Medulla oblongata (tissue), 1 donor: Measurements from ENCODE around the gene SMIM24.
"Not testable (repeated sequence)": the region's sequence is repeated elsewhere in the genome, so short reads cannot be mapped to it uniquely, and the experiment has no call there.

Experiments
- DNase-seq: peaks from one replicate; pipeline ENCODE4 v3.0.0-alpha.2; 2015; ENCODE audit errors: extremely low spot score

The SMIM24 gene

GRCh38 chr19:3514930-3515329 is 34.6 kb upstream of the SMIM24 start:
- DNase-seq = no peak

GRCh38 chr19:3513229-3514140 is 33.2 kb upstream of the SMIM24 start:
- DNase-seq = no peak

DNA sequence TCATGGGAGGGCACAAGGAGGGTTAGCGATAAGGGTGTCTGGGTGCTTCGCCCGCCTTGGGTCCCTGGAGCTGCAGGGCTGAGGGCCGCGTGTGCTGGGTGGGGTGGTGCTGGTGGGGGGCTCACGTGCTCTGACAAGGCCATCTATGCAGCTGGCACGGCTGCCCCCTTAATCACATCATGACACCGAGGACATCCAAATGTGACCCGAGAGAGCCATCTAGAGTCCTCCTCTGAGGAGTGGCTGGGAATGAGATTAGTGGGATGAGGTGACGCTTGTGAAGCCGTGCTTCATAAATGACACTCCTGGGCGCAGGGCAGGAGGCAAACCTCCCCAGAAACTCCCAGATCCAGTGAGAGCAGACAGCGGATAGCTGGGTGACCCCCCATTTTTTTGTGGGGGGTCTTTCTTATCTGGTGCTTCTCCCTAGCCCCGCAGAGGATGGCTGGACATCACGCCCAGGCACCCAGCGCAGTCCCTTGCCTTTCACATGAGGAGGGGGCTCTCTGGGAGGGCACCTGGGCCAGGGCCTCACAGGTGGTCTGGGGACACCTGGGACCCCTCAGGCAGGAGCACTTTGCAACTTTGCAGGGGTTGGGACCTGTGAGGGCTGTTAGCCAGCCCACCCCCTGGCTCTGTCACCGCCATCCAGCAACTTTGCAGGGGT is 32.4 kb upstream of the SMIM24 start:
- peak; percentile 40 for DNase-seq

DNA sequence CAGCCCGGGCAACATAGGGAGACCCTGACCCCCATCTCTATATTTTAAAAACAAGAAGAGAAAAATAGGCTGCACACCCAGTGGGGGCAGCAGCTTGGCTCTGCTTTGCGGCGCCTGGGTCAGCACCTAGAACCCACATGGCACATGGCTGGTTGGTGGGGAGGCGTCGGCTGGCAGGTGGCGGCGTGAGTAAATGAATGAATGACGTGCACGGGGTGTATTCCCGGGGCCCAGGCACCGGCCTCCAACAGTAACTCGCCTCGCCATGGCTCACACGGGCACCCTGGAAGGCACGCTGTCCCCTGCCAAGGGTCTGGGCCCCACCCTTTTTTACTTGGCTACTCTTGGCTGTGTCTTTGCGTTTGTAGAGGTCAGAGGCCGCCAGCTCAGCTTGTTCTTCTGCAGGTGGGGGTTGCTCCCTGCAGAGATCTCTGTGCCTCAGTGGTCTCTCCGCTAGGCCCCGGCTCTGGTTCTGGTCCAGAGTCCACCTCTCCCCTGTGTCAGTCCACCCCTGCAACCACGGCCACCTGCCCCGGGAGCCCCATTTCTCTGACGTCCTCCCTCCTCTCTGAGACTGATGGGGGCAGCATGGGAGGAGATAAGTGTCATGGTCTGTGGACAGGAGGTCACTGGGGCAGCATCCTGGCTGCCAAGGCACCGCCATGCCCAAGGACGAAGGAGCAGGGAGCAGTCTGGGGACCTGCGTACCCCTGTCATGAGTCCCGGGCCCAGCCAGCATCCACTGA is 31.4 kb upstream of the SMIM24 start:
- DNase-seq = no peak

DNA sequence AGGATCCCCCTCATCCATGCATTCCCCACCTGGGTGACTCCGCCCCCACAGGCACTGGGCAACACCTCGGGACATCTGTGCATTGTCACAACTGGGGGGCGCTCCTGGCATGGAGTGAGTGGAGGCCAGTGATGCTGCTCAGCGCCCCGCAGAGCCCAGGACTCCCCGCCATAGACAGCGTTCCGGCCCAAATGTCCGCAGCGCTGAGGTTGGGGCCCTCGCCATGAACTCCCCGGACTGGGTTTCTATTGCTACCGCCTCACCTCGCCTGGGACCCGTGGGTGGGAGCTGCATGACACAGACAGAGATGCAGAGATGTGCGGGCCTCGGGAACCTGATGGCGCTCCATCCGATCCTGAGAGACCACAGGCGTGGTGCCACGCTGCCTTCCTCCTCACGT is 30.4 kb upstream of the SMIM24 start:
- DNase-seq = no peak

DNA sequence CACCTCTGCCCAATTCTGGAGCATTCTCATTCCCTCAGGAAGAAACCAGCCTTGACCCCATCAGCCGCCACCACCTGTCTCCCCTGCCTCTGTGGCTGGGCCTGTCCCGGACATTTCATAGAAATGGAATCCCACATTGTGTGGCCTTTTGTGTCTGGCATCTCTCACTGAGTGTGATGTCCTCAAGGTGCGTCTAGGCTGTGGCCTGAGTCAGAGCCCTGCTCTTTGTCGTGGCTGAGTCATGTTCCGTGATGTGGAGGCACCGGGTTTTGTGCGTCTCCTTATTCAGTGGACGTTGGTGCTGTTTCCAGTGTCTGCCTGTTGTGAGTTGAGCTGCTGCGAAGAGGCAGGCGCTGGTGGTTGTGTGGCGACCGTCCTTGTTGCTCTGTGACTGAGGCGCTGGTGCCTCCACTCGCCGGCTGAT is 29.3 kb upstream of the SMIM24 start:
- no peak for DNase-seq

DNA sequence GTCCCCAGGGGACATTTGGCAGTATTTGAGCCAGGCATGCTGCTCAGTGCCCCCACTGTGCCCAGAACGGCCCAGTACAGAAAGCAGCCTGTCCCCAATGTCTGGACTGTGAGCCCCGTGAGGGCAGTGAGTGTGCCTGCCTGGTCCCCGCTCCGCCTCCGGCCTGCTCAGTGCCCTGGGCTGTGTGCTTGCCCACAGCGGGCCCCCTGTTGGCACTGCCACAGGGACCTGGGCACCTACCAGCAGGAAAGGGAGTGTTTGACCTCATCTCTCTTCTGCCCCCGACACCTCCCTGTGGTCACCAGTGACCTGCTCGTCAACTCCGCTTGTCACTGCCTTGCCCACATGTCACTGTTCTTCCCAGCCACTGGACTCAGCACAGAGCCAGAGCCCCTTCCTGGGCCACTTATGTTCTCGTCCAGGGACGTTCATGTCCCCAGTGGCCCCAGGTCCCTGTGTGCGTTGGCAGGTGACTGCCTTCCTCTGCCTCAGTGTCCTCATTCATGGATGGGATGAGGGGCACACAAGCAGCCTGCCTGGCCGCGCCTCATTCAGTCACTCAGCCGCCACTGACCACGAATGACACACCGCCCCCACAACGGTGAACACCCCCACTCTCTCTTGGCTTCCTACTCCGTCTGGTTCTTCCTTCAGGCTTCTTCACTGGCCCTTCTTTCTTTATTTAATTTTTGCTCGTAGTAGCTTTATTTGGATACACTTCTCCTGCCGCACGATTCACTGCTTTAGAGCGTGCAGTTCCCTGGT is 28.6 kb upstream of the SMIM24 start:
- no peak for DNase-seq

GRCh38 chr19:3508121-3508661 is 27.9 kb upstream of the SMIM24 start:
- not testable (repeated sequence) for DNase-seq

- DNase-seq = no peak
Measured at GRCh38 chr19:3507371-3508120, 27.2 kb upstream of the SMIM24 start.

- no peak for DNase-seq
Measured at GRCh38 chr19:3506384-3507340, 26.3 kb upstream of the SMIM24 start.

- DNase-seq = peak; percentile 99
Measured at GRCh38 chr19:3505598-3506383, 25.5 kb upstream of the SMIM24 start, which contains the start of gene FZR1. FZR1 (plus strand) TSS chr19:3506311; CDS start chr19:3522990, 16,679 bp downstream.

DNA sequence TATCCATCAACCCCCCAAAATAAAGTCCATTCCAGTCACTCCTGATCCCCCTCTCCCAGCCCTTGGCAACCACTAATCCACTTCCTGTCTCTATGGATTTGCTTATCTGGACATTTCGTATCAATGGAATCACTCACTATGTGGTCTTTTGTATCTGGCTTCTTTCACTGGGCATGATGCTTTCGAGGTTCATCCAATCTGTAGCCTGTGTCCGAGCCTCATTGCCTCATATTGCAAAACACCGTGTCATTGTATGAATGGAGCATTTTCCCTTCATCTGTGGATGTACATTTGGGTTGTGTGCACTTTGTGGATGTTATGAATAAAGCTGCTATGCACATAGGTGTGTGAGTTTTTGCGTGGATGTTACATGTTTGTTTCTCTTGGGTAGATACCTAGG is 24.4 kb upstream of the SMIM24 start:
- no peak for DNase-seq

- DNase-seq = no peak
Measured at GRCh38 chr19:3503036-3503572, 22.8 kb upstream of the SMIM24 start.

- no peak for DNase-seq
Measured at GRCh38 chr19:3501780-3502179, 21.5 kb upstream of the SMIM24 start.

DNA sequence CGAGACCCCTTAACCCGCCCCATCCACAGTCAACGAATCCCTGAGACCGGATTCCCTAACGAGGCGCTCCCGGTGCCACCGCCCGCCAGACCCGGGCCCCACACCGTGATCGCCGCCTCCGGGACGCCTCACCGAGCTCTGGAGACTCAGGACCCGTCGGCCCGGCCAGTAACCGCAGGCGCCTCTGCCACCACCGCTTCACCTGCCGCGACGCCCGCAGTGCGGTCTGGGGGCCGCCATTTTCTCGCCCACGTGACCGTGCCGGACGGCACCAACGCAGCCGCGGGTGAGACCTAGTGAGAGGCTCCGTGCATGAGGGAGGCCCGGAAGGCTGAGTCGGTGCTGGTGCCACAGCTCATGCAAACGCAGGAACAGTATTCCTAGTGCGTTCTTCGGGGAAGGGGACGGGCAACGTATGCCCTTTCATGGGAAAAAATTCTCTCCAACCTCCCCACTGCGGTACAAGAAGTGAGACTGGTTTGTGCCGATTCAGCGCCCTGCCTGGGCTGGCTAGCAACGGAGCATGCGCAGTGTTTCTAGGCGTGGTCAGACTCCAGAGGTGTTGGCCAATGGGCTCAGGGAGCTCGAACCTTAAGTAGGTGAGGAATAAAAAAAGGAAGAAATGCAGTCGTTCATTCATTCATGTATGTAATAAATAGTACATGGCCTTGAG is 20.2 kb upstream of the SMIM24 start, which contains the start of gene DOHH:
TSS of gene DOHH (minus strand) at position 246 of the 673 bp plus-strand sequence. CDS start 3,860 bp downstream, outside the sequence.
- DNase-seq = peak; percentile 99

GRCh38 chr19:3499738-3500428 is 19.6 kb upstream of the SMIM24 start:
- no peak for DNase-seq
